Measurements from ENCODE around the gene PCOLCE2.

The PCOLCE2 gene

GRCh38 chr3:142863930-142864920 is 24.7 kb downstream of the PCOLCE2 start:
- DNase-seq (ENCODE audit: low read depth in 2 of 2), result no peak

GRCh38 chr3:142863010-142863817 is 25.7 kb downstream of the PCOLCE2 start:
- no peak for DNase-seq (ENCODE audit: low read depth in 2 of 2)

GRCh38 chr3:142861926-142862325 is 27.0 kb downstream of the PCOLCE2 start:
- DNase-seq (ENCODE audit: low read depth in 2 of 2), result no peak

- DNase-seq (ENCODE audit: low read depth in 2 of 2), result no peak
Observed at GRCh38 chr3:142858043-142858442, 30.8 kb downstream of the PCOLCE2 start.

GRCh38 chr3:142857056-142857455 is 31.8 kb downstream of the PCOLCE2 start:
- no peak for DNase-seq (ENCODE audit: low read depth in 2 of 2)

- DNase-seq (ENCODE audit: low read depth in 2 of 2), result no peak
Observed at GRCh38 chr3:142853270-142854168, 35.4 kb downstream of the PCOLCE2 start.

- DNase-seq (ENCODE audit: low read depth in 2 of 2), result no peak
Observed at GRCh38 chr3:142852009-142852408, 36.9 kb downstream of the PCOLCE2 start.

GRCh38 chr3:142850395-142851023 is 38.4 kb downstream of the PCOLCE2 start:
- no peak for DNase-seq (ENCODE audit: low read depth in 2 of 2)

GRCh38 chr3:142849148-142849547 is 39.7 kb downstream of the PCOLCE2 start:
- no peak for DNase-seq (ENCODE audit: low read depth in 2 of 2)

GRCh38 chr3:142846779-142847577 is 41.9 kb downstream of the PCOLCE2 start:
- DNase-seq (ENCODE audit: low read depth in 2 of 2), result no peak

- DNase-seq (ENCODE audit: low read depth in 2 of 2), result no peak
Observed at GRCh38 chr3:142844339-142844977, 44.4 kb downstream of the PCOLCE2 start.

GRCh38 chr3:142839831-142840230 is 49.1 kb downstream of the PCOLCE2 start:
- no peak for DNase-seq (ENCODE audit: low read depth in 2 of 2)

- DNase-seq (ENCODE audit: low read depth in 2 of 2), result no peak
Observed at GRCh38 chr3:142837526-142837925, 51.4 kb downstream of the PCOLCE2 start.

GRCh38 chr3:142828703-142829305 is 60.1 kb downstream of the PCOLCE2 start:
- peak; percentile 42 to 67 for DNase-seq (ENCODE audit: low read depth in 2 of 2)

- no peak for DNase-seq (ENCODE audit: low read depth in 2 of 2)
Observed at GRCh38 chr3:142819179-142819578, 69.7 kb downstream of the PCOLCE2 start.

- no peak for DNase-seq (ENCODE audit: low read depth in 2 of 2)
Observed at GRCh38 chr3:142818651-142819050, 70.2 kb downstream of the PCOLCE2 start.

- no peak for DNase-seq (ENCODE audit: low read depth in 2 of 2)
Observed at GRCh38 chr3:142817897-142818296, 71.0 kb downstream of the PCOLCE2 start.

GRCh38 chr3:142817356-142817755 is 71.5 kb downstream of the PCOLCE2 start:
- no peak for DNase-seq (ENCODE audit: low read depth in 2 of 2)

- no peak for DNase-seq (ENCODE audit: low read depth in 2 of 2)
Observed at GRCh38 chr3:142815803-142816202, 73.1 kb downstream of the PCOLCE2 start.
